Measurements from ENCODE around the gene DLK2.

DNA sequence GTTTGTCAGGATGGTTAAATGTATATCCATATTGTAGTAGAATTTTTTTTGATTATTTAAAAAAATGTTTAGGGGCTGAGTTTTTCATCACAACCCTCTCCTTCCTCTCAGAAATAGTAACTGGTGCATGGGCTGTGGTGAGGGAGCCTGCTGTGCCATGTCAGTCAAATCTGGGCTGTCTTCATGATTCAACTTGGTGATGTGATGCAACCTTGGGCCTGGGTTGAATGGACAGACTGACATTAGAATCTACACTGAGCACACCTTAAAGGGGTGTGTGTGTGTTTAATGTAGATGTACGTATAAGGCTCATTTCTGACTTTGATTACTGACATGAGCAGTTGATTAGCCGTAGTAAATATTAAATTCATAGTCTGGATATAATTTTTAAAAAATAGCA, 25.7 kb upstream of the DLK2 start:
- TF ChIP-seq, protein P1, sequence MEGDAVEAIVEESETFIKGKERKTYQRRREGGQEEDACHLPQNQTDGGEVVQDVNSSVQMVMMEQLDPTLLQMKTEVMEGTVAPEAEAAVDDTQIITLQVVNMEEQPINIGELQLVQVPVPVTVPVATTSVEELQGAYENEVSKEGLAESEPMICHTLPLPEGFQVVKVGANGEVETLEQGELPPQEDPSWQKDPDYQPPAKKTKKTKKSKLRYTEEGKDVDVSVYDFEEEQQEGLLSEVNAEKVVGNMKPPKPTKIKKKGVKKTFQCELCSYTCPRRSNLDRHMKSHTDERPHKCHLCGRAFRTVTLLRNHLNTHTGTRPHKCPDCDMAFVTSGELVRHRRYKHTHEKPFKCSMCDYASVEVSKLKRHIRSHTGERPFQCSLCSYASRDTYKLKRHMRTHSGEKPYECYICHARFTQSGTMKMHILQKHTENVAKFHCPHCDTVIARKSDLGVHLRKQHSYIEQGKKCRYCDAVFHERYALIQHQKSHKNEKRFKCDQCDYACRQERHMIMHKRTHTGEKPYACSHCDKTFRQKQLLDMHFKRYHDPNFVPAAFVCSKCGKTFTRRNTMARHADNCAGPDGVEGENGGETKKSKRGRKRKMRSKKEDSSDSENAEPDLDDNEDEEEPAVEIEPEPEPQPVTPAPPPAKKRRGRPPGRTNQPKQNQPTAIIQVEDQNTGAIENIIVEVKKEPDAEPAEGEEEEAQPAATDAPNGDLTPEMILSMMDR (IDR thresholded peaks at IDR 0.05) = no peak
- no peak for TF ChIP-seq EZH2 (IDR thresholded peaks at IDR 0.05)
